ENCODE data around the gene ZC3H14. TPM values are rescaled to one million over a fixed set of nuclear protein-coding genes. Genes with fewer than 3 reads are reported as not detected.

ZC3H14 gene
- polyA plus RNA-seq, 6 donors from 2014 or later, result 31.9 to 52.2 (median 42.4) TPM

Other genes with a start within 250 kb of the ZC3H14 start
- not detected for gene KCNK10, start 239.8 kb upstream of the ZC3H14 start, polyA plus RNA-seq (ENCODE audit: low read depth in 6 of 6)
- 1 to 10 TPM; 1.8 to 3.6 (median 2.2) TPM for gene SPATA7, start 177.4 kb upstream of the ZC3H14 start, polyA plus RNA-seq (ENCODE audit: low read depth in 6 of 6)
- not detected for gene PTPN21, start 8.0 kb upstream of the ZC3H14 start, polyA plus RNA-seq (ENCODE audit: low read depth in 6 of 6)
- gene EML5, start 229.9 kb downstream of the ZC3H14 start, polyA plus RNA-seq (ENCODE audit: low read depth in 6 of 6), result 1 to 10 TPM in 2 of 6 donors, under 1 TPM in 4; 0.31 to 1.3 (median 0.84) TPM

All from naive B cell (primary cell).